ENCODE results near the gene CD6.
"Not testable (repeated sequence)": the region's sequence is repeated elsewhere in the genome, so short reads cannot be mapped to it uniquely, and the experiment has no call there.

The CD6 gene

DNA sequence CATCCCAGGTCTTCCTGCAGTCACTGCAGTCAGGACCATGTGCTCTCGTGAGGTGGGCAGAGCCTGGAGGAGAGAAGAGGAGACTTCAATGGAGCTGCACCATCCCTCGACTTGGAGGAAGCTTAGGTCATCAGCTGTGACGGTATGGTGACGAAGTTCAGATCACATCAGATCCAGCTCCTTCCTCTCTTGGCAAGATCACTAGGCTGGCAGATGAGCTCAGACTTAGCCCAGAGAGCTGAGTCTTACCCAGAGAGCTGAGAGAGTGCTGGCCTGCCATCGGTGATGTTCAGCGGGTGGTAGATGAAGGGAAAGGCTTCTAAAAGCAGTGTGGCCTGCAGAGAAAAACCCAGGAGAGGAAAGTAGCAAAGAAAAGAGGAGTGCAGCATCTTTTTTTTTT is 17.7 kb upstream of the CD6 start:
- no peak for DNase-seq

DNA sequence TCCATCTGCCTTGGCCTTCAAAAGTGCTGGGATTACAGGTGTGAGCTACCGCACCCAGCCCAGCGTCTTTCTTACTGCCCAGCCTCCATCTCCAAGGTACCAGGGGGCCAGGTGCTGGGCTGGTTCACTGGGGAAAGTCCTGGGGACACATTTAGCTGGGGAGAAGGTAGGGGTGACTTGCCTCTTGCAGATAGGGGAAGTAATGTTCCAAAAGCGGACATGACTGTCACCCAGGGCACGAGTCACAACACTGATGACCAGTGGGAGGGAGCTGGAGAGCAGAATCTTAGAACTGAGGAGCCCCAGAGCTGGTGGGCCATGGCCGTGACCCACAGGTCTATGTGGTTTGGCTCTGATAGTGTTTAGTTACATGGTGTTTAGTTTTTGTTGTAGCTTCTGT is 17.1 kb upstream of the CD6 start:
- no peak for DNase-seq

DNA sequence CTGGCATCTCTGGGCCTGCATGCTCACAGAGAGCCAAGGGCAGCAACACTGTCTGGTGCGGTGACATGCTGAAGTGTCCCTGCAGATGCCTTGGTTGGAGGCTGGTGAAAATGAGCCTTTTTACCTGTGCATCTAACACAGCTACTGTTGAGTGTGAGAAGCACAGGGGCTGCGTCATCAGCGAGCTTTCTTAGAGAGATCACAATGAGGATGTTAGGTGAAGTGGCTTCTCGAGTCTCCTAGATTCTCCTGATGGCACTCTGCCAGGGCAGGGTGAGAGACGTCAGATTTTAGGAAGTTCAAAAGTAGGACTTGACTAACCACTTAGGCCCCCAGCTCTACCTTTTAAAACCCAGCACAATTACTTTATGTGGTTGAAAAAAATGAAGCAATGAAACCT is 15.9 kb upstream of the CD6 start:
- no peak for DNase-seq

DNA sequence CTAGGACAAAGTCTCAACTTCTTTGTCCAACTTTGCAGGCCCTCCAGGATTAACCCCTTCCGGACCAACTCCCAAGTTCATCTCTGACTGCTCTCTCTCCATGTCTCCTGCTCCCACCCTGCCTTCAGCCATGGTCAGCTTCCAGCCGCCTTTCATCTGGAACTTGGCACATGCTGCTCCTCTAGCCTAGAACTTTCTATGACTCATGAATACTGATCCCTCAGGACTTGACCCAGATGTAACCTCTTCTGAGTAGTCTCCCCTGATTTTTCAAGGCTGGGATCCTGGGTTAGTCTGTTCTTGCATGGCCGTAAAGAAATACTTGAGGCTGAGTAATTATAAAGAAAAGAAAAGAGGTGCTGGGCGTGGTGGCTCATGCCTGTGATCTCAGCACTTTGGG is 14.3 kb upstream of the CD6 start:
- DNase-seq, result no peak

DNA sequence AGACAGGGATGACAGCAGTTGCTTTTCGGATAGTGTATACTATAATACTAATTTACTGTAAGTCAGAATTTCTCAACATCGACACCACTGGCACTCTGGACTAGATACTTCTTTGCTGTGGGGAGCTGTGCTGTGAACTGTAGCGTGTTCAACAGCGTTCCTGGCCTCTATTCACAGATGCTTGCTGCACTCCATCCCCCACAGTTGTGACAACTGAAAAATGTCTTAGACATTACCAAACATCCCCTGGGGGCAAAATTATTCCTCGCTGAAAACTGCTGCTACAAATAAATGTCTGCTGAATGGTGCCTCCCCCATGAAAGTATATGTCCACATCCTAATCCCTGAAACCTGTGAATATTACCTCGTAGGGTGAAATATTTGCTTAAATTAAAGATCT is 12.0 kb upstream of the CD6 start:
- DNase-seq, result no peak

DNA sequence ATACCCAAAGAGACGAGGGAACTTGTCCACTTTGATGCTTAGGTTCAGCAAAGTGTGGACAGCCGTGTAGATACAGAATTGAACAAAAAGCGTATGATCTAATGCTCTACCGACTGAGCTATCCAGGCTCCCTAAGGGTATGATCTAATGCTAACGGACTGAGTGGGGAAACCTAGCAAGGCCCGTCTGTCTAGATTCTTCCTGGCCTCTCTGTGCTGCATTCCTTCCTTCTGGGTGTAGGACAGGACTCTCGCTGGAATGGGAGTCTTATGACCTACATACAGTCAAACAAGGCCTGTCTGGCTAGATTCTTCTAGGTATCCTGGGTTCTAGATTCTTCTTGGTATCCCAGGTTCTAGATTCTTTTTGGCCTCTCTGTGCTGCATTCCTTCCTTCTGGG is 11.1 kb upstream of the CD6 start:
- DNase-seq, result no peak

DNA sequence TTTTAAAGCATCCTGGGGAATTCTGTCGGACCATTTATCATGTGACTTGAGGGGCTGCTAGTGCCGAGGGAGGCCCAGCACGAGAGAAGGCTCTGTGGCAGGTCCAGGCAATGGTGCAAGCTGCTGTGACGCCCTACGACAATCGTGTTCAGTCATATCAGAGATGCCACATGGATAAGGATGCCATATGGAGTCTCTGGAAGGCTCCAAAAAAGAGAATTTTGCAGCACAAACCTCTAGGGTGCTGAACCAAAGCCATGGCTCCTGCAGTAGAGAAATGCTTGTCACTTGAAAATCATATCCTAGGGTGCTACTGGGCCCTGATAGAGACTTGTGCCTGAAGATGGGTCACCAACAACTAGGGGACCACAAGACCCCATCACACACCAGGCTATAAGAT is 6.7 kb upstream of the CD6 start:
- DNase-seq, result no peak

DNA sequence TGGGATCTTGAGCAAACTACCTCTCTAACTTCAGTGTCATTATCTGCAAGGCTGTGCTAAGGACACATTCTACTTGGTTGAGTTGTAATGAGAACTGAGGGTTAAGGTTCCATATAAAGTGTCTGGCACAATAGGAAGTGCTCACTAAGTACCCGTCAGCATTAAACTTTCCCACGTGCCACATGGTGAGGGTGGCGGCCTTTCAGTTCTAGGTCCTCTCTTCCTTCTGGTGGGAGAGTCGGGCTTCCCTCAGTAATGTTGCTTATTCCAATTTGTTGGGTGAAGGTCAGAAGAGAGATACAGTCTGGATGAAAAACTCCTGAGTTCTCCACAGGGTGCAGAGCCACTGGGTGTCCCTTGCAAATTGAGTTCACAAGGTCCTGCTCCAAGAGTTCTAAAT is 4.6 kb upstream of the CD6 start:
- no peak for DNase-seq

DNA sequence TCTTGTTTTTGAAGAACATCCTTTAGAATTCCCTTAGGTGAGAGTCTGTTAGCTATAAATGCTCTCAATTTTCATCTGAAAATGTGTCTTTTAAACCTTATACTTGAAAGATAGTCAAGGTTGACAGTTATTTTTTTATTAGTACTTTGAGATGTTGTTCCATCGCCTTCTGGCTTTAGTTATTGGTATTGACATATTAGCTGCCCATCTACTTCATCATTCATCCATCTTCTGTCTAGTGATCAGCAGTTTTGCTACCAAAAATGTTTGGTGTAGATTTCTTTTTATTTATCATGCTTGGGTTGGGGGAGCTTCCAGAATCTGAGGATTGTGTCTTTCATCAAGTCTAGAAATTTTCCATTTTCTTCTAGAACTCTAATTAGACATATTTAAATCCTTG is 3.3 kb upstream of the CD6 start:
- DNase-seq, result no peak

DNA sequence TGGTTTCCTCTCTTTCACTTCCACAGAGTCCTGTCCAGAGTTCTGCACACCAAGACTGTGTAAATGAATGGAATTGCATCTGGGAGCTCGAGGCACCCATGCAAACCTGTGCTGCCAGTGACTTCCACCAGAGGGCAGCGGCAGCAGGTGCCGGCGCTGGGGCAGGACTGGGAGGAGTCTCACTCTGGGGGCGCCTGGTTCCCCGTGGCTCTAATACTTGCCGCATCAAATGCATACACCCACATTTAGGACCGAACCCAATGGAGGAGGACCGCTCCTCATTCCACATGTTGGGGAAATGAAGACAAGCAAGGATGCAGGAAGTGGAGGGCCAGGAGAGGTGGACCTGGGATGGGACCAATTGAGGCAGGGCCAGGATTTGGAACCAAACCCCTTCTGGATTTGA is 1.1 kb upstream of the CD6 start:
- peak; percentile 67 to 77 (median 76) for DNase-seq

DNA sequence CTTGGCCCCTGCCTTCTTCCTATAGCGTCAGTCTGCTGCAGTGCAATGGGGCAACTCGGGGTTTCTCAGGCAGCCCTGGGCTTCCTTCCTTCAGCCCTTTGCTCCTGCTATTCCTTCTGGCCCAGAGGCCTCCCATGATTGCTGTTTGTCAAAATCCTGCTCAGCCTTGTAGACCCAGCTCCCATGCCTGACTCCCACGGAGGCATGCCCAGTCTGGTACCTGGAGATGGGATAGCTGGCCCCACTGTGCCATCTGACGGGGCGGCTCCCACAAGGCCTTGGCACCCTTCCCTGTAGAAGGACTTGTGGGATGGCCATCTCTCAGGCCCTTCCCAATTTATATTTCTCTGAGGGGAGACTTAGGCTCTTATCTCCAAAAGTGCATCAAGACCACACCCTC is 590 bp upstream of the CD6 start:
- no peak for DNase-seq

DNA sequence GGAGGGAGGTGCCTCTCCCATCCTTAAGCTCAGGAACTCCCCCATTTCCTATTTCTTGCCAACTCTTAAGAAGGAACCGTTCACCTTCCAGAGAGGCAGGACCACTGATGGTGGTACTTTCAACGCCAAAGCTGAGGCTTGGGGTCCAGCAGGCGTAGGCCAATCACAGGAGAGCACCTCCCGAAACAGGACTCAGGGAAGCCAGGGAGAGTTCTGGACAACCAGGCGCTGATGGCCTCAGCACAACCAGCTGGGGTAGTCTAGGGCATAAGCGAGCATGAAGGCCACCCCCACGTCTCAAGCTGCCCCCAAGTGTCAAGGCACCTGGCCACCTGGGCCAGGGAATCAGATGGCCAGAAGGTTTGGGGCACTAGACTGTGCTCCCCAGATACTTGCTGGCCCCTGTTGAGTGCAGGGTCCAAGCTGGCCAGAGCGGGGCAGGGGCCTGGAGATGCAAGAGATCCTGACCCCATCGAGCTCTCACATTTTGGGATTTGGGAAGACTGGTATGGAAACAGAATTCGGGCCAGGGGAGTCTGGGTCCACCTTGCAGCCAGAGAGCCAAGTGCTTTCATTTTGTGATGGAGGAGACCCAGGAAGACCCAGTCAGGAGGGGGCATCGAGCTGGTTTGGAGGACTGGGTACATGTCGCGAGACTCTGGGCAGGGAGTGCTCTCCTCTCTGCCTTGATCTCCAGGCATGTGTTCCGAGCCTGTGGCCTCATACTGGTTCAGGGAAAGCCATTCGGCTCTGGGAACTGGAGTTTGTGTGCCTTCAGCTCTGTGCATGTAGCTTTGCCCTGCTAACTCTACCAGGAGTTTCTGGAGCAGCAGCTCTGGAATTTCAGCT is 926 bp downstream of the CD6 start:
- DNase-seq, result peak in 1 of 5 donors; percentile 69

DNA sequence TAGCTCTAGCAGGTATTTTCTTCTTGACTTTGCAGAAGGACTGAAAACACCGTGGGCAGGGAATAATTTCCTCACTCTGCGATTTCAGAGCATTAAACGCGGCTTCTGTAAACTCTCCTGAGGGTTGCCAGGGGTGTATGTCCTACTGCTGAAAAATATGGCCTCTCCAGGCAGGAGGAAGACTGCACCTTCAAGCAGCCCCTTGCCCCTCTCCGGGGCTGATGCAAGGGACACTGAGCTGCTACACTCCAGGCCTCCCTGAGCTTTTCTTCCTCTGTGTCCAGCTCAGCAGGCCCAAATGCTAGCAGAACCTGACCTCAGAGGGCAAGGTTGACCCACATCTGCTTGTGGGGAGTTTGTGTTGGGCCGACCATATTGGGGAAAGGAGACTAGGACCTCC is 2.2 kb downstream of the CD6 start:
- no peak for DNase-seq

DNA sequence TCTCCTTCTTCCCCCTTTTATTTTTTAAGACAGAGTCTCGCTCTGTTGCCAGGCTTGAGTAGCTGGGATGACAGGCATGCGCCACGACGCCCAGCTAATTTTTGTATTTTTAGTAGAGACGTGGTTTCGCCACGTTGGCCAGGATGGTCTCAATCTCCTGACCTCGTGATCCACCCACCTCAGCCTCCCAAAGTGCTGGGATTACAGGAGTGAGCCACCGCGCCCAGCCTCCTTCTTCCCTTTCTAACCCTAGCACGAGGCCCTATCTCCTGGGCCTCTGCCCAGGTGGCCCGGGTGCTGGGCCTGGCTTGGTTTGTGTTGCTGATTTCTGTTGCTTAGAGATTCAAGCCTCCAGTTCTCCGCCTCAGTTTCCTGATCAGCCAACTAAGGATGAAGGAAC is 2.8 kb downstream of the CD6 start:
- DNase-seq, result not testable (repeated sequence)

DNA sequence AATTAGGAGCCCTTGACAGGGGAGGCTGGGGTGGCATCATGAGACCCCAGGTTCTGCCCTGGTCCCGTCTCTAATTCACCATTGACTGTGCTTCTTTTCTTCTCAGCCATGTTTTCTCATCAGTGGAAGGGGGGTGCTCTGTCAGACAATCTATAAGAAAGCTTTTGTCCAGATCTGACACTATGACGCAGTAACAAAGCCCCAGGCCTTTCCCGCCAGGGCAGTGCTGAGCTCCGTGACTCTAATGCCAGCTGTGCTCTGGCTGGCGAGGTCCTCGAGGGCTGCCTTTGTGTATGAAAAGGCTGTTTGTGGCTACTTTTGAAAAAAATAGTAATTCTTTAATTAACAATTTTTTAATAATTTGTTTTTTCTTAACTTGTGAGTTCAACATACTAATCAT is 3.2 kb downstream of the CD6 start:
- peak in 1 of 5 donors; percentile 59 for DNase-seq

DNA sequence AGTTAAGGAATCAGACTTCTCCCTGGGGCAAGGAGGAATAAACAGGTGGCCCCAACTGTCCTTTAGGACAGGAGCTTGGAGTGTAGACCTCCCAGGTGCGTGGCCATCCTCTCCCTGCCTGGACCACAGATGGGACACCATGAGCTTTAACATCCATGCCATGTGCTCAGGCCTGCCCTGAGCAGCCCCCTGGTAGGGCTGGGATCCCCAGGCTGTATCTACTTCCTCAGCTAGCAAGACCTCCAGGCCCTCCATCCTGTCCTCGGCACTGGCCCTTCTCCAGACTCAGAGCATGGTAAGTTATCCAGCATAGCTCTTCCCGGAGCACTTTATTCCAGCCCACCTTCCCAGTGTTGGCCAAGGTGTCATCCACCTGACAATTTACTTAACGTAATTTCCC is 5.7 kb downstream of the CD6 start:
- no peak for DNase-seq

DNA sequence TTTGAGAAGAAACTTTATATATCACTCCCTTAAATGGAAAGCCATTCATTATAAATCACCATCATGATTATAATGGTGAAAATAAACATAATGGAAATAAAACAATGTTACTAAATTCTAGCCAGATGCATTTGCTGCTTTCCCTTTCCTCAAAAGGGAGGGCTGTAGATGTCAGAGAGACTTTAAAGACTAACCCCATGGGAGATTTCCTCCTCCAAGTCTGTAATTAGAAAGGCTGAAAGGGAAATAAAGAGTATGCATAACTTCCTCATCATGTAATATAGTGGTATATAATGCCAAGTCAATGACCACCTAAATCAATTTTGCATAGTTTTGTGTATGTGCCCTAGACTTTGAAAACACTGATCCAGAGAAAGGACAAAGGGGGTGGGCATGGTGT is 6.4 kb downstream of the CD6 start:
- no peak for DNase-seq

DNA sequence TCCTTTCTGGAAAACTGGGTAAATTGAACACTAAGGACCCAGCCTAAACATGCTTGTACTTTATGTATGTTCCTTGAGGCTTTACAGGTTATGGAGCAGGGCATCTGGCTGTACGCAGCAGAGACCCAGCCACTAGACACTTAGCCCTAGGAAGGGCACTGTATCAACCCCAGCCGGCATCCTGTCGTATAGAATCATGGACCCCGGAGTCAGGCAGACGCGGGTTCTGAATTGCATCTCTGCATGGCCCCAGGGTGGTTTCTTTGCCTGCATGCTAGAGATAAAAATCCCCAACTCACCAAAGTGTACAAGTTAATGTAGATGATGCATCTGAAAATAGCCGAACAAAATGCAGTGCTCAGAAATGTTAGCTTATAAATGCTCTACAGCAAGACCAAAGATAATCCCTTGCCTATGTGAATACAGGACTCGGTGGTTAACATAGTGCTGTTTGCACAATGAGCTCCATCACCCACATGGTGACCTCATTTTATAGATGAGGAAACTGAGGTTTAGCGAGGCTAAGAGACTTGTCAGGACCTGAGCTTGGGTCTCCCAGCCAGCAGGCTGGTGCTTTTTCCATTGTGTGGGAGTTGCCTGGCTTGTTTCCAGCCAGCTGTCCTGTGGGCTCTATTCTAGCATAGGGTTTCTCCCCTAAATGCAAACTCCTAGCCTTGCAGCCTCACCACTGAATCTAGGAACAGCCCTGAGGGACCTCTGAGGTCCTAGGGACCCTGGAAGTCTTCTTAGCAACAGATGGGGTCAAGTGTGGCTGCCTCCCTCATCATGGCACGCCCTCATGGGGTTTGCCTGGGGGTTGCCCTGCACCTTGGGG is 7.3 kb downstream of the CD6 start:
- DNase-seq, result peak in 1 of 5 donors; percentile 78

DNA sequence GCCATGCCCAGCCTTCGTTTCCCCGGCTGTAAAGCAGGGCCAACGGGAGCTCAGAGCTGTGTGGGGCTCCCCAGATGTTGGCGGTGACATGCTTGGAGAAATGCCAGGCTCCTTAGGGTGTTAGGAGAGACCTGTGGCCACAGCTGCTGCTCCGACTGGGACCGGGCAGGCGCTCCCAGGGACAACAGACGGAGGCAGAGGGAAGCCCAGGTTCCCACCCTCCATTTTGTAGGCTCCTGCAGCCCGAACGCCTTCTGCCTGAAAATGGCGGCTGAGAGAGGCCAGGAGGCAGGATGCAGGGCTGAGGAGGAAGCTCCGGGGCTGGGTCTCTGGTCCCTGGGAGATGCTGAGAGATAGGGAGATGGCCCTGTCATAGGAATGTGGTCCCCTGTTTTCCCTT is 10.0 kb downstream of the CD6 start:
- no peak for DNase-seq

DNA sequence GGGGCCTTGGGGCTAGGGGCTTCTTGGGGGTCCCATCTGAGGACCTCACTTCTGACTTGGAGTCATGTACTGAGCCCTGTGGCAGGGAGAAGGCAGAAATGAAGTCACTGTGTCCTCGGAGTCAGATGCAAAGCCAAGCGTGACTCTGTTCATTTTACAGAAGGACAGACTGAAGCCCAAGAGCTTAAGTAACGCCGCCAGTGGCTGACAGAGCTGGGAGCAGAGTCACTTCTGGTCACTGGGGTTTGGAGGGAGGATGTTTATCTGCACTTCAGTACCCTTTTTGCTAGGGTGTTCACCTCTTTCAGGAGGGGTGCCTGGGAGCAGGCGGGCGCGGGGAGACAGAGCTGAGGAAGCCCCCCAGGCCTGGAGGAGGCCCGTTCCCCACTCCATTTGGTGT is 10.7 kb downstream of the CD6 start:
- peak in 1 of 5 donors; percentile 60 for DNase-seq

DNA sequence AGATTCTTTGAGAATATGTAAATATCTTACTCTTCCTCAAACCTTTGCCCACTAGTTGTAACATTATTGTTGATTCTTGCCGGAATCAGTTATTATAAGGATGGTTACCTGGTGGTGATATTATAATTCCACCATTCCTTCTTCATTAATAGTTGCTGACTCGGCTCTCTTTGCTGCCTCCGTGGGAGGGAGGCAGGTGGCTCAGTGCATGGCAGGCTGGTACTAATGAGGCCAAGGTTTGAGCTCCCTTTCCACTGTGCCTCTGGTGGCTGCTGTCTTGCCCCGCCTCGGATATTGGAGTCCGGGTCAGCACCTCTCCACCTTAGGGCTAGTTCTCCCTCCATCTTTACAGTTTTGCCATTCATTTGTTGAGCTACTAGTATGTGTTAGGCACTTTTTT is 12.7 kb downstream of the CD6 start:
- no peak for DNase-seq

DNA sequence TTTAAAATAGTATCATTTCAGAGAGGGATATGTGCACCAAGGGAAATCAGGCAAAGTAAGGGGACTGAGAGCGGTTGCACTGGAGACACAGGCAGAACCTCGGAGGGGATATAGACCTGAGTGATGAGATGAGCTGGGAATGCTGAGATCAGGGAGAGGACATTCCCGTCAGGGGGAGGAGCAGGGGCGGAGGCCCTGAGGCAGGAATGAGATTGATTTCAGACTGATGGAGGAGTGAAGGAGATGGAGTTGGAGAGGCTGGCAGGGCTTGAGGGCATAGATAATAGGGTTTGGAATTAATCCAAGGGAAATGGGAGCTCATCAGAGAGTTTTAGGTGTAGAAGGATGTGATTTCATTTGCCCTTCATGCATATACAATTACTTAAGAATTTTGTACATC is 13.2 kb downstream of the CD6 start:
- DNase-seq, result no peak

DNA sequence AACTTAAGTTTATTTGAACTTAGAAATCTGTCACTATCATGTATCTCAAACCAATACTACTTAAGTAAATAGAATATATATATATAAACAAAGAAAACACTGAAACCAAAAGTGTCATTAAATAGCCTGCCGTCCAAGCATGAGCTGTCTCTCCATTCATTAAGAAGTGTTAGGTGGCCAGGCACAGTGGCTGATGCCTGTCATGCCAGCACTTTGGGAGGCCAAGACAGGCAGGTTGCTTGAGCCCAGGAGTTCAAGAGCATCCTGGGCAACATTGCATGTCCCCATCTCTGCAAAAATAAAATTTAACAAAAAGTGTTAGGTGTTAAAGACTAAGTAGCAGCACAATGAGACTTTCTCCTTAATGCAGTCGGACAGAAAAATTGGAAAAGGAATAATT is 14.0 kb downstream of the CD6 start:
- DNase-seq, result no peak

Measured in T-helper 1 cell (primary cell).